Jurkat, Clone E6-1 (cell line): ENCODE data around the gene PDE4DIP.
"Not testable (repeated sequence)": the region's sequence is repeated elsewhere in the genome, so short reads cannot be mapped to it uniquely, and the experiment has no call there.

Experiments
- DNase-seq: peaks from one replicate; pipeline ENCODE4 v3.0.0-alpha.2; 2011; ENCODE audit warnings: low read depth, low spot score
- H3K4me3 ChIP-seq: 2 replicates; pipeline ENCODE4 v1.5.1; 2011; ENCODE audit warnings: mild to moderate bottlenecking, low read length, control low read depth, moderate library complexity

The PDE4DIP gene

GRCh38 chr1:148909219-148909826, 65.1 kb downstream of the PDE4DIP start:
- not testable (repeated sequence) for DNase-seq, H3K4me3 ChIP-seq

- DNase-seq, H3K4me3 ChIP-seq: not testable (repeated sequence)
Measured at GRCh38 chr1:148911303-148911928, 67.2 kb downstream of the PDE4DIP start.

- DNase-seq, H3K4me3 ChIP-seq: not testable (repeated sequence)
Measured at GRCh38 chr1:148916222-148916621, 72.0 kb downstream of the PDE4DIP start.

- not testable (repeated sequence) for H3K4me3 ChIP-seq, DNase-seq
Measured at GRCh38 chr1:148916695-148917348, 72.6 kb downstream of the PDE4DIP start.

- H3K4me3 ChIP-seq, DNase-seq: not testable (repeated sequence)
Measured at GRCh38 chr1:148918836-148919447, 74.7 kb downstream of the PDE4DIP start.

GRCh38 chr1:148921047-148921446, 76.8 kb downstream of the PDE4DIP start:
- DNase-seq, H3K4me3 ChIP-seq: not testable (repeated sequence)

- H3K4me3 ChIP-seq, DNase-seq: not testable (repeated sequence)
Measured at GRCh38 chr1:148923798-148924197, 79.6 kb downstream of the PDE4DIP start.

GRCh38 chr1:148927645-148928044, 83.4 kb downstream of the PDE4DIP start:
- DNase-seq, H3K4me3 ChIP-seq: not testable (repeated sequence)

GRCh38 chr1:148929253-148929652, 85.0 kb downstream of the PDE4DIP start:
- not testable (repeated sequence) for DNase-seq, H3K4me3 ChIP-seq

GRCh38 chr1:148935381-148936002, 91.3 kb downstream of the PDE4DIP start:
- not testable (repeated sequence) for H3K4me3 ChIP-seq, DNase-seq

- not testable (repeated sequence) for H3K4me3 ChIP-seq, DNase-seq
Measured at GRCh38 chr1:148942906-148943305, 98.7 kb downstream of the PDE4DIP start.

- not testable (repeated sequence) for DNase-seq, H3K4me3 ChIP-seq
Measured at GRCh38 chr1:148945130-148945529, 100.9 kb downstream of the PDE4DIP start.

GRCh38 chr1:148948768-148949167, 104.5 kb downstream of the PDE4DIP start:
- DNase-seq = peak; percentile 52
- not testable (repeated sequence) for H3K4me3 ChIP-seq

GRCh38 chr1:148951336-148952227, 107.4 kb downstream of the PDE4DIP start:
- DNase-seq = peak; percentile 55
- peak overlapping the region; percentile 56 for H3K4me3 ChIP-seq

- H3K4me3 ChIP-seq = peak overlapping the region; percentile 56
- not testable (repeated sequence) for DNase-seq
Measured at GRCh38 chr1:148952253-148952937, 108.2 kb downstream of the PDE4DIP start.

- not testable (repeated sequence) for H3K4me3 ChIP-seq, DNase-seq
Measured at GRCh38 chr1:148952938-148953616, 108.8 kb downstream of the PDE4DIP start.

- not testable (repeated sequence) for H3K4me3 ChIP-seq, DNase-seq
Measured at GRCh38 chr1:148953730-148954129, 109.5 kb downstream of the PDE4DIP start.
